ENCODE results near the gene CXCL16.

DNA sequence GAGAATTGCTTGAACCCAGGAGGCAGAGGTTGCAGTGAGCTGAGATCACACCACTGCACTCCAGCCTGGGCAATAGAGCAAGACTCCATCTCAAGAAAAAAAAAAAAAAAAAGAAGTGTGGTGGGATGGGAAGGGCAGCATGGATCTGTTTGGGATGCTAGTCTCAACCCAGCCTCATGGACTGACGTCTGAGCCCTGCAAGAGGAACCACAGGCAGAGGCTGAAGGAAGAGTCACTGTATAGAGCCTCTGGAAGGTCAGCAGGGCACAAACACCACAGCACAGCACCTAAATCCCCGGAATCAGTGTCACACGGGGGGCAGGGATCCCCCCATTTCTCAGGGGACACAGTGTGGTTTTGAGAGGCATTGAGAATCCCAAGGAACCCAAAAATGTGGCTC lies 10.9 kb upstream of the CXCL16 start:
- TF ChIP-seq, protein P1, sequence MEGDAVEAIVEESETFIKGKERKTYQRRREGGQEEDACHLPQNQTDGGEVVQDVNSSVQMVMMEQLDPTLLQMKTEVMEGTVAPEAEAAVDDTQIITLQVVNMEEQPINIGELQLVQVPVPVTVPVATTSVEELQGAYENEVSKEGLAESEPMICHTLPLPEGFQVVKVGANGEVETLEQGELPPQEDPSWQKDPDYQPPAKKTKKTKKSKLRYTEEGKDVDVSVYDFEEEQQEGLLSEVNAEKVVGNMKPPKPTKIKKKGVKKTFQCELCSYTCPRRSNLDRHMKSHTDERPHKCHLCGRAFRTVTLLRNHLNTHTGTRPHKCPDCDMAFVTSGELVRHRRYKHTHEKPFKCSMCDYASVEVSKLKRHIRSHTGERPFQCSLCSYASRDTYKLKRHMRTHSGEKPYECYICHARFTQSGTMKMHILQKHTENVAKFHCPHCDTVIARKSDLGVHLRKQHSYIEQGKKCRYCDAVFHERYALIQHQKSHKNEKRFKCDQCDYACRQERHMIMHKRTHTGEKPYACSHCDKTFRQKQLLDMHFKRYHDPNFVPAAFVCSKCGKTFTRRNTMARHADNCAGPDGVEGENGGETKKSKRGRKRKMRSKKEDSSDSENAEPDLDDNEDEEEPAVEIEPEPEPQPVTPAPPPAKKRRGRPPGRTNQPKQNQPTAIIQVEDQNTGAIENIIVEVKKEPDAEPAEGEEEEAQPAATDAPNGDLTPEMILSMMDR (conservative IDR thresholded peaks at IDR 0.05 in 1 of 2, IDR thresholded peaks at IDR 0.05 in 1 of 2; ENCODE audit: extremely low read depth in 1 of 2, insufficient read depth in 1 of 2, low read depth in 1 of 2, low read length in 2 of 2): no peak
- TF ChIP-seq EZH2 (IDR thresholded peaks at IDR 0.05; ENCODE audit: borderline replicate concordance, low read length): no peak

All from mammary epithelial cell (primary cell).